Cardiac muscle cell (in vitro differentiated cells and primary cell): Measurements from ENCODE around the gene CBARP. TPM values are rescaled to one million over a fixed set of nuclear protein-coding genes. Genes with fewer than 3 reads are reported as not detected.

ENCODE experiments used
- DNase-seq, 2 donors: peaks; one replicate each; pipeline versions ENCODE4 v3.0.0 to v3.0.0-alpha.2; 2010 to 2017; ENCODE audit warnings: low read depth in 1 of 2, low spot score in 1 of 2
- H3K27ac ChIP-seq: fragments of 200-600 bp; sonication (generic); 2 replicates; pipeline ENCODE4 v1.5.1; 2016
- H3K27me3 ChIP-seq: fragments of 200-600 bp; sonication (generic); 2 replicates; pipeline ENCODE4 v1.6.0; 2016; ENCODE audit warnings: control low read depth
- H3K36me3 ChIP-seq: fragments of 200-600 bp; sonication (generic); 2 replicates; pipeline ENCODE4 v1.5.1; 2016; ENCODE audit warnings: control low read depth
- H3K4me1 ChIP-seq: fragments of 200-600 bp; sonication (generic); 2 replicates; pipeline ENCODE4 v1.8.1; 2017; ENCODE audit warnings: low read depth, mild to moderate bottlenecking, mixed run types
- H3K4me3 ChIP-seq: fragments of 200-600 bp; sonication (generic); 2 replicates; pipeline ENCODE4 v1.5.1; 2016; ENCODE audit warnings: mild to moderate bottlenecking
- H3K9me3 ChIP-seq: fragments of 200-600 bp; sonication (generic); 2 replicates; pipeline ENCODE4 v1.5.1; 2017; ENCODE audit warnings: low read depth, mild to moderate bottlenecking, control low read depth
- polyA plus RNA-seq: library from polyadenylated mRNA; unstranded; fragments of >200 nt; fragmentation: Nextera tagmentation; extraction: Ambion mirVana; gene quantifications from 2 replicates; pipeline ENCODE4 v1.2.1, GENCODE V29; 2016
- total RNA-seq: library from RNA; depleted of rRNA; stranded (reverse); fragments of >200 nt; gene quantifications from 2 replicates; pipeline ENCODE4 v1.2.3, GENCODE V29; 2016
- TF ChIP-seq, protein P1 (sequence below): IDR thresholded peaks from 2 replicates; pipeline ENCODE4 v1.5.1; 2012; ENCODE audit warnings: low read depth, mild to moderate bottlenecking, low read length

The CBARP gene, protein sequence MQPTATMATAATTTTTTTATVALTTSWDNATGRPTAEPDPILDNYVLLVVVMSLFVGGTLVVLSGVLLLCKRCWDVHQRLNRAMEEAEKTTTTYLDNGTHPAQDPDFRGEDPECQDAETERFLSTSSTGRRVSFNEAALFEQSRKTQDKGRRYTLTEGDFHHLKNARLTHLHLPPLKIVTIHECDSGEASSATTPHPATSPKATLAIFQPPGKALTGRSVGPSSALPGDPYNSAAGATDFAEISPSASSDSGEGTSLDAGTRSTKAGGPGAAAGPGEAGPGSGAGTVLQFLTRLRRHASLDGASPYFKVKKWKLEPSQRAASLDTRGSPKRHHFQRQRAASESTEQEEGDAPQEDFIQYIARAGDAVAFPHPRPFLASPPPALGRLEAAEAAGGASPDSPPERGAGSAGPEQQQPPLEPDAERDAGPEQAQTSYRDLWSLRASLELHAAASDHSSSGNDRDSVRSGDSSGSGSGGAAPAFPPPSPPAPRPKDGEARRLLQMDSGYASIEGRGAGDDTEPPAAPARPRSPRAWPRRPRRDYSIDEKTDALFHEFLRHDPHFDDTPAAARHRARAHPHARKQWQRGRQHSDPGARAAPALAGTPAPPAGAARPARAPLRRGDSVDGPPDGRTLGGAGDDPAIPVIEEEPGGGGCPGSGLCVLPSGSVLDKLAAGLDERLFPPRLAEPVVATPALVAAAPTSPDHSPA
- total RNA-seq (21.1 and 29.1 TPM in 2 replicates), polyA plus RNA-seq (22.1 and 30.6 TPM in 2 replicates)

DNA sequence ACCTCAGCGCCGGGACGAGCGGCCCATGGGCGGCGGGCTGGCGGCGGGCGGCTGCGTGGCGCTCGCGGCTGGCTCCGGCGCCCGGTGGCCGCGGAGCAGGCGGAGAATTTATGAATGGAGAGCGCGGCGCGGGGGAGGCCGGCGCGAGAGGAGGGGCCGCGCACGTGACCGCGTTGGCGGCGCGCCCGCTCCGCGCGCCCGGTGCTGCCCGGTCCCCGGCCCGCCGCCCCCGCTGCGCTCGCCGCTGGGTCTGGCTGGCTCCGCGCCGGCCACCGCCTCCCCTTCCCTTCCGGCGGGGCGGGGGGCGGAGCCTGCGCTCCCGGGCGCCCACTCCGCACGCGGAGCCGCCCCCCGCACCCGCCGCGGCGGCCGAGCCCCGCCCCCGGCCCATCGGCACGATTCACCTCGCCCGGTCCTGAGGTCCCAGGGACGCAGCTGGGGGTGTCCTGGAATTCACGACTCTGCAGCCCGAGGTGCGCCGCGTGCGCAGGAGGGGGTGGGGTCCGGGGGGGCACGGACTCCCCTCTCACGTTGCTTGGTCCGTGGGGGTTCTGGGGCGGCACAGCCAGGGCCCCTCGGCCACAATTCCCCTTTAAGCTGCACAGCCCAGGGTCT is at the start of gene CBARP:
CBARP (minus strand) TSS at position 252 of the 615 bp plus-strand sequence. CDS start 1,905 bp downstream, outside the sequence.
- Histone ChIP-seq H3K36me3 (peaks cover 6% of the 10 kb centered on the region), H3K27me3 (no peaks in the 10 kb centered on the region), H3K4me1 (peaks cover 22% of the 10 kb centered on the region), H3K27ac (peak within 1 kb of the TSS; percentile 54), H3K4me3 (peak within 1 kb of the TSS; percentile 94), H3K9me3 (no peaks in the 10 kb centered on the region)
- peak; percentile 49 to 87 for DNase-seq
- TF ChIP-seq, protein P1, sequence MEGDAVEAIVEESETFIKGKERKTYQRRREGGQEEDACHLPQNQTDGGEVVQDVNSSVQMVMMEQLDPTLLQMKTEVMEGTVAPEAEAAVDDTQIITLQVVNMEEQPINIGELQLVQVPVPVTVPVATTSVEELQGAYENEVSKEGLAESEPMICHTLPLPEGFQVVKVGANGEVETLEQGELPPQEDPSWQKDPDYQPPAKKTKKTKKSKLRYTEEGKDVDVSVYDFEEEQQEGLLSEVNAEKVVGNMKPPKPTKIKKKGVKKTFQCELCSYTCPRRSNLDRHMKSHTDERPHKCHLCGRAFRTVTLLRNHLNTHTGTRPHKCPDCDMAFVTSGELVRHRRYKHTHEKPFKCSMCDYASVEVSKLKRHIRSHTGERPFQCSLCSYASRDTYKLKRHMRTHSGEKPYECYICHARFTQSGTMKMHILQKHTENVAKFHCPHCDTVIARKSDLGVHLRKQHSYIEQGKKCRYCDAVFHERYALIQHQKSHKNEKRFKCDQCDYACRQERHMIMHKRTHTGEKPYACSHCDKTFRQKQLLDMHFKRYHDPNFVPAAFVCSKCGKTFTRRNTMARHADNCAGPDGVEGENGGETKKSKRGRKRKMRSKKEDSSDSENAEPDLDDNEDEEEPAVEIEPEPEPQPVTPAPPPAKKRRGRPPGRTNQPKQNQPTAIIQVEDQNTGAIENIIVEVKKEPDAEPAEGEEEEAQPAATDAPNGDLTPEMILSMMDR = no peak

DNA sequence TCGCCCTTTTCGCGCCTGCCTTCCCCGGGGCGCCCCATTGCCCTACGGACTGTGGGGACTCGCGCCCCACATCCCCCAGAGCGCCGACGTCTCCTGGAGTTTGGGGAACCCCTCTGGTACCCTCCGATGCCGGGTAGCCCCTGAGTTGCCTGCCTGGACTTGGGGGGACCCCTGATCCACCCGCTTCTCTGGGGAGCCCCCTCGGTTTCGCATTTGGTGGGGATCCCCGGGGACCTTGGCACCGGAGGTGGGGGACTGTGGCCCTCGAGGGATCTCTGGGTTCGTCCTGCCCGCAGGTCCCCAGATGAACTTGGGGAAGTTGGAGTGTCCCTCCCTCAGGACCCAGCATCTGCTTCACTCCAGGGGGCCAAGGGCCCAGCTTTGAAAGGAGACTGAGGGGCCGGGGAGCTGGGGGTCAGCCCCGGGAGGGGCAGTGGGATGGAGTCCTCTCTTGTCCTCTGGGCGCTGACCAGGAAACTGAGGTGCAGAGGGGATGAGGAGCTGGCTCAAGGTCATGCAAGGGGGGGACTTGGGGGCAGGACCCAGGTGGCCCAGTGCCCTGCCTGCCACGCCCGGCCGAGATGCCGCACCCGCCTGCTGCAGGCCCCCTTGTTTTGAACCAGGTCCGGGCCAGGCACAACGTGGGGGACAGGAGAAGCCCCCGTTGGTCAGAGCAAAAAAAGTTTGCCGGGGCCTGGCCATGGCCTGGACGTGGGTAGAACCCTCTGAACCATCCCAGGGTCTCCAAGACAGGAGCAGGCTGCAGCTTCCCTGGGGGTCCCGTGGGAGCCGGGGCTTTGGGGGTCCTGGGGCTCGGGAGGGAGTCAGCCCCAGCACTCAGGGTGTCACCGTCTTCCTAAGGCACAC is 48.9 kb upstream of the CBARP start:
- H3K27ac ChIP-seq = no peak overlapping the region
- no peaks in the 10 kb centered on the region for H3K27me3 ChIP-seq
- H3K4me3 ChIP-seq = peak overlapping the region; percentile 45
- TF ChIP-seq, protein P1 = no peak
- H3K36me3 ChIP-seq = no peaks in the 10 kb centered on the region
- DNase-seq = no peak
- no peaks in the 10 kb centered on the region for H3K4me1 ChIP-seq
- H3K9me3 ChIP-seq = no peaks in the 10 kb centered on the region

DNA sequence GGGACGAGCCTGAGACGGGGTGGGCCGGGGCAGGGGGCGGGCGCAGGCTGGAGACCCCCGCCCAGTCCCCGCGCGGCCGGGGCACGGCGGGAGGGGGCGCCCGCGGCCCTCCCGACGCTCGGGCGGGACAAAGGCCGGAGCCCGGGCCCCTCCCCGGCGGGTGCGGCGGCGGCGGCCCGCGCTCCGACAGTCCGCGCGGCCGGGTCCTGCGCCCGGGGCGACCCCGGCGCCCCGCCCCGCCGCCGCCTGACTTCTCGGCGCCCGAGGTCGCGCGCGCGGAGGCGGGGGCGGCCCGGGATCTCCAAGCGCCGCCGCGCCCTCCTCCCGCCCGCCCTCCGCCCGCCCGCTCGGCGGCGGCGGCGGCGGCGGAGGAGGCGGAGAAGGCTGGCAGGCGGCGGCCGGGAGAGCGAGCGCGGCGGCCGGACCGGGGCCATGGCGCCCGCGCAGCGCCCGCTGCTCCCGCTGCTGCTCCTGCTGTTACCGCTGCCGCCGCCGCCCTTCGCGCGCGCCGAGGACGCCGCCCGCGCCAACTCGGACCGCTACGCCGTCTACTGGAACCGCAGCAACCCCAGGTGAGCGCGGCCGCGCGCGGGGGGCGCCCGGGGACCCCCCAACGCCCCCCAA is 48.0 kb upstream of the CBARP start, which contains the start of gene EFNA2:
EFNA2 (plus strand) TSS at position 137 of the 624 bp plus-strand sequence; CDS start at position 433, 296 bp downstream.
- Histone ChIP-seq H3K27me3 (no peaks in the 10 kb centered on the region), H3K27ac (no peak within 1 kb of the TSS), H3K4me3 (peak within 1 kb of the TSS; percentile 45), H3K9me3 (no peaks in the 10 kb centered on the region), H3K4me1 (no peaks in the 10 kb centered on the region), H3K36me3 (no peaks in the 10 kb centered on the region)
- peak in 1 of 2 donors; percentile 58 for DNase-seq
- TF ChIP-seq, protein P1 = no peak

DNA sequence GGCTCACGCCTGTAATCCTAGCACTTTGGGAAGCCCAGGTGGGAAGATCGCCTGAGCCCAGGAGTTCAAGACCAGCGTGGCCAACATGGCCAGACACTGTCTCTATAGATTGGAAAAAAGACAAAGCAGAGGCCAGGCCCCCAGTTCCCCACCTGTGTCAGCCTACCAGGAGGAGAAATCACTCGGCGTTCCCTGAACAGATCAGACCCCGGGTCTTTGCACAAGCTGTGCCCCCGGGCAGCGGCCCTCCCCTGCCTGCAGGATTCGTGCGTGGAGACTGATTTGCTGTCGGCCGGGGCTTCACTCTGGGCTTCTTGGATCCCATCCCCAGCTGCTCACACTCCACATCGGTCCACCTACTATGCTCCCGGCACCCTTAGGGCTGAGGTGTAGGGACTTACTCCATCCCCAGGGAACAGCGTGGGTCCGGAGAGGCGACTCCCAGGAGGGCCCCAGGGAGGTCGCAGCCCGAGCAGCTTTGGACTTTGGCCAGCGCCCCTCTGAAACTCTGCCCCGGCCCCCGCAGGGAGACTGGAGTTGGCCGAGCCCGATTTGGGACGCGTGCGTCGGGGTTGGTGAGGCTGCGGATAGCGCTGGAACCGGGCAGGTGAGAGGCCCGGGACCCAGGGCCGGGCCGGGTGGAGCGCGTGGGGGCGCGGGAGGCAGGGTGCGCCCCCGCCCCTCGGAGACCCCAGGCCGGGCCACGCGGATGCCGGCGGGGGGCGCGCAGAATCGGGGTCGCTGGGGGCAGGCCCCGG is 47.4 kb upstream of the CBARP start:
- Histone ChIP-seq H3K4me1 (no peaks in the 10 kb centered on the region), H3K27me3 (no peaks in the 10 kb centered on the region), H3K4me3 (peak overlapping the region; percentile 30), H3K36me3 (no peaks in the 10 kb centered on the region), H3K27ac (no peak overlapping the region), H3K9me3 (no peaks in the 10 kb centered on the region)
- DNase-seq = peak in 1 of 2 donors; percentile 25
- TF ChIP-seq, protein P1 = no peak
